ENCODE data around the gene AMER2. TPM values are rescaled to one million over a fixed set of nuclear protein-coding genes. Genes with fewer than 3 reads are reported as not detected.

Gene AMER2
- total and polyA plus RNA-seq, 8 donors = 0.03 to 1.1 (median 0.14) TPM; not detected in 5

DNA sequence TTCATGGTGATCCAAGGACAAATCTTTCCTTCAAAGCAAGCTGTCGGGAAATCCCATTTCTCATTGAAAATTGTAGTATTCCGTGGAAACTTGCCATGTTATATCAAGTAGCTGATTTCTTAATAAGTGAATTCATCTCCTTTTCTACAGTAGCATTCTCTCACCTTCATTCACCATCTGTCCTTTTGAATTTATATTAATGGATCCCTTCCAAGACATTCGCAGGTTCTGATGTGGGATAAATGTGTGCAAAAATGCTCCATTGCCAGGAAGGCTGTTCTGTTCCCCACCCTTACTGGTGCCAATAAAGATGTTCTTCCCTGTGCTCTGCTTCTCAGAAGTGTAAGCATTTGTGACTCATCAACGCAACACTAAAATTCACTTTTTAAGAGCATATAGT, 36.2 kb downstream of the AMER2 start:
- DNase-seq = no peak
- no peaks in the 10 kb centered on the region for H3K4me1 ChIP-seq
- no peak overlapping the region for H3K4me3 ChIP-seq
- intact Hi-C loops (cut with DNase I; ENCODE audit: low total_unique reads) = no loop called here
- 86 to 91% (median 90%) methylated on average over 4 of the region's 4 CpGs for WGBS, 5 donors
- H3K36me3 ChIP-seq = no peaks in the 10 kb centered on the region
- no peak overlapping the region for H3K27ac ChIP-seq
- TF ChIP-seq EP300 (IDR thresholded peaks at IDR 0.05) (no peak), POLR2A (IDR thresholded peaks at IDR 0.05) (no peak), CTCF (IDR thresholded peaks at IDR 0.05) (no peak), POLR2AphosphoS5 (IDR thresholded peaks at IDR 0.05) (no peak)
- peaks cover 0 to 18% (median 6%) of the 10 kb centered on the region in 4 donors for H3K9me3 ChIP-seq
- H3K27me3 ChIP-seq = peaks cover 0 to 50% (median 5%) of the 10 kb centered on the region in 3 donors

DNA sequence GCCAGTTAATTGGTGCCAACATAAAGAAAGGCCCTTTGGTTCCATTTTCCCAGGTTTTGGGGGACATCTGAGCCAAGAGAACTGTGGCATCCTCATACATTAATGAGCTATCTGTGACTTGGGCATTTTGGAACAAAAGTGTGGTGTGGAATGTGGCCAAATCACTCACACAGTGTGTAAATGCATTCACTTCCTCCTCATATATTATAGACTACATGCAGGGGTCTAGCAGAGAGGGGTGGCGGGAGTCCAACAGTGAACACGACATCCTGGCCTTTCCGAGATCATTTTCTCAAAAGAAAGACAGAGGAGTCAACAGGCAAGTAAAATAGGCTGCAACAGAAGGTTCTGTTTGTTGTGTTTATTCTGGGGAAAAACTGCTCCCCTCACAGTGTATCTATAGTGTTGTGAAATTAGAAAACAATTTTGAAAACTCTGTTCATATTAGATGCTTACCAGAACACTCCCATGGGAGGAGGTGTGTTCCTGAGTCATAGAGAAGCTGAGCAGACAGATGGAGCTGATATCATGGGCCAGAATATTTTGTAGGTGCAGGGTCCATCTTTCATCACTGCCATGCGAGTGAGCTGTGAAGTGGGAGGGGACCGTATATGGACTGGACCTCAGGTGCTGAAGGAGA, 39.2 kb downstream of the AMER2 start:
- Histone ChIP-seq H3K36me3 (no peaks in the 10 kb centered on the region), H3K27me3 (peaks cover 0 to 43% (median 5%) of the 10 kb centered on the region in 3 donors), H3K4me1 (no peaks in the 10 kb centered on the region), H3K27ac (no peak overlapping the region), H3K9me3 (peaks cover 0 to 18% (median 6%) of the 10 kb centered on the region in 4 donors), H3K4me3 (no peak overlapping the region)
- intact Hi-C loops (cut with DNase I; ENCODE audit: low total_unique reads) = no loop called here
- no peak for DNase-seq
- no peak for TF ChIP-seq POLR2AphosphoS5 (IDR thresholded peaks at IDR 0.05)
- no peak for TF ChIP-seq CTCF (IDR thresholded peaks at IDR 0.05)
- no peak for TF ChIP-seq EP300 (IDR thresholded peaks at IDR 0.05)
- no peak for TF ChIP-seq POLR2A (IDR thresholded peaks at IDR 0.05)
- WGBS, 5 donors = 68 to 76% (median 76%) methylated on average over 5 of the region's 5 CpGs

- Histone ChIP-seq H3K36me3 (no peaks in the 10 kb centered on the region), H3K27me3 (peaks cover 0 to 34% (median 5%) of the 10 kb centered on the region in 3 donors), H3K4me1 (no peaks in the 10 kb centered on the region), H3K27ac (no peak overlapping the region), H3K9me3 (peaks cover 0 to 18% (median 6%) of the 10 kb centered on the region in 4 donors), H3K4me3 (no peak overlapping the region)
- DNase-seq = no peak
- TF ChIP-seq EP300 (IDR thresholded peaks at IDR 0.05) (no peak), CTCF (IDR thresholded peaks at IDR 0.05) (no peak), POLR2AphosphoS5 (IDR thresholded peaks at IDR 0.05) (no peak), POLR2A (IDR thresholded peaks at IDR 0.05) (no peak)
- intact Hi-C loops (cut with DNase I; ENCODE audit: low total_unique reads) = no loop called here
- WGBS, 5 donors = 58 to 67% (median 62%) methylated on average over 6 of the region's 6 CpGs
Measured at GRCh38 chr13:25131881-25132420, 40.1 kb downstream of the AMER2 start.

DNA sequence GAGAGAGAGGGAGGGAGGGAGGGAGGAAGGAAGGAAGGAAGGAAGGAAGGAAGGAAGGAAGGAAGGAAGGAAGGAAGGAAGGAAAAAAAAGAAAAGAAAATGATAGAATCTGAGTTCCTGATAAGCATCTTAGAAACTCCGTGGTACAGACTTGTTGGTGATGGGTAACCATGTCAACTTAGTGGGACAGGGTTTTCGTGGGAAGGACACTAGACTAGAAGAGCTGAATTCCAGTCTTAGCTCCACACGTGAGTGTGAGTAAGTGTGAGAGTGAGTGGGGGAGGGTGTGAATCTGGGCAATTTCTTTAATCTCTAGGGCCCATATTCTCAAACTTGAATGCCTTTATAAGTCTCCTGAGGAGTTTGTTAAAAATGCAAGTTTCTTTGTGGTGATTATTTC, 41.1 kb downstream of the AMER2 start:
- WGBS, 5 donors = 31 to 63% (median 42%) methylated on average over 3 of the region's 3 CpGs
- no peaks in the 10 kb centered on the region for H3K36me3 ChIP-seq
- H3K4me3 ChIP-seq = no peak overlapping the region
- H3K4me1 ChIP-seq = no peaks in the 10 kb centered on the region
- DNase-seq = no peak
- H3K9me3 ChIP-seq = peaks cover 0 to 18% (median 6%) of the 10 kb centered on the region in 4 donors
- TF ChIP-seq POLR2A (IDR thresholded peaks at IDR 0.05) = no peak
- no peak for TF ChIP-seq EP300 (IDR thresholded peaks at IDR 0.05)
- TF ChIP-seq CTCF (IDR thresholded peaks at IDR 0.05) = no peak
- no peak for TF ChIP-seq POLR2AphosphoS5 (IDR thresholded peaks at IDR 0.05)
- H3K27me3 ChIP-seq = peaks cover 0 to 25% (median 5%) of the 10 kb centered on the region in 3 donors
- intact Hi-C loops (cut with DNase I; ENCODE audit: low total_unique reads) = no loop called here
- H3K27ac ChIP-seq = no peak overlapping the region

Data from stomach (tissue), 9 donors.